Fibroblast of lung (primary cell): Measurements from ENCODE around the gene MKNK1. TPM values are rescaled to one million over a fixed set of nuclear protein-coding genes. Genes with fewer than 3 reads are reported as not detected.

Experiments
- DNase-seq, 2 donors: peaks; one replicate each; pipeline versions ENCODE4 v3.0.0 to v3.0.0-alpha.2; 2010; ENCODE audit warnings: low read depth in 2 of 2
- H2AFZ ChIP-seq: 2 replicates; pipeline ENCODE4 v1.5.1; 2012; ENCODE audit warnings: low read length, control low read depth, inconsistent platforms
- H3K27ac ChIP-seq: 2 replicates; pipeline ENCODE4 v1.5.1; 2011; ENCODE audit warnings: low read length, control low read depth; ENCODE audit not compliant: insufficient read depth
- H3K27me3 ChIP-seq: 2 replicates; pipeline ENCODE4 v1.5.1; 2011; ENCODE audit warnings: mild to moderate bottlenecking, low read length; ENCODE audit not compliant: control insufficient read depth, insufficient read depth
- H3K36me3 ChIP-seq: 2 replicates; pipeline ENCODE4 v1.5.1; 2011; ENCODE audit warnings: low read length; ENCODE audit not compliant: control insufficient read depth, insufficient read depth
- H3K4me1 ChIP-seq: 2 replicates; pipeline ENCODE4 v1.5.1; 2011; ENCODE audit warnings: low read length; ENCODE audit not compliant: control insufficient read depth, insufficient read depth; ENCODE audit errors: extremely low read depth
- H3K4me2 ChIP-seq: 2 replicates; pipeline ENCODE4 v1.5.1; 2011; ENCODE audit warnings: low read length, control low read depth; ENCODE audit not compliant: insufficient read depth; ENCODE audit errors: extremely low read depth
- H3K4me3 ChIP-seq, 4 experiments: fragments of 200-600 bp in 1 of 4; sonication (generic) in 1 of 4; replicated peaks in 1 of 4; 2 replicates each; pipeline ENCODE4 v1.5.1; 2011 to 2016; ENCODE audit warnings: low read length in 4 of 4, low read depth in 3 of 4, mild to moderate bottlenecking in 3 of 4, control low read depth in 2 of 4, inconsistent platforms in 1 of 4, mixed read lengths in 1 of 4; ENCODE audit not compliant: insufficient read depth in 1 of 4; ENCODE audit errors: control extremely low read depth in 1 of 4
- H3K79me2 ChIP-seq: 2 replicates; pipeline ENCODE4 v1.5.1; 2012; ENCODE audit warnings: mild to moderate bottlenecking, low read length, inconsistent platforms; ENCODE audit not compliant: control insufficient read depth, insufficient read depth
- H3K9ac ChIP-seq: 2 replicates; pipeline ENCODE4 v1.5.1; 2011; ENCODE audit warnings: mild to moderate bottlenecking, low read length, control low read depth; ENCODE audit not compliant: insufficient read depth
- H3K9me3 ChIP-seq: 2 replicates; pipeline ENCODE4 v1.5.1; 2012; ENCODE audit warnings: low read depth, low read length; ENCODE audit not compliant: control insufficient read depth, insufficient read depth
- H4K20me1 ChIP-seq: 2 replicates; pipeline ENCODE4 v1.5.1; 2011; ENCODE audit warnings: low read length; ENCODE audit not compliant: control insufficient read depth, insufficient read depth; ENCODE audit errors: extremely low read depth
- EZH2 ChIP-seq: IDR thresholded peaks from 2 replicates; pipeline ENCODE4 v1.5.1; 2012; ENCODE audit warnings: low read length, control low read depth, mild to moderate bottlenecking; ENCODE audit errors: missing control alignments
- polyA plus RNA-seq, 2 donors: library from polyadenylated mRNA; depleted of rRNA in 1 of 2; stranded (reverse) in 1 of 2; unstranded in 1 of 2; fragments of >200 nt; gene quantifications; 2 replicates each; pipeline ENCODE4 v1.2.1, GENCODE V29; 2011 to 2012; ENCODE audit warnings: missing spikeins in 1 of 2
- total RNA-seq: library from RNA; depleted of rRNA; stranded (reverse); fragments of >200 nt; gene quantifications from 2 replicates; pipeline ENCODE4 v1.2.1, GENCODE V29; 2014
- TF ChIP-seq, protein P1 (sequence below), 2 donors: IDR thresholded peaks in 1 of 2; conservative IDR thresholded peaks in 1 of 2; 1 replicate in 1 of 2; 2 replicates in 1 of 2; pipeline ENCODE4 v1.5.1; 2011 to 2012; ENCODE audit warnings: low read length in 2 of 2, control low read depth in 1 of 2, inconsistent platforms in 1 of 2, low read depth in 1 of 2, mild to moderate bottlenecking in 1 of 2

The MKNK1 gene
- total and polyA plus RNA-seq, 2 donors (not counting 1 experiment from before 2014, with no cell fraction given): 22.3 to 33.1 TPM

DNA sequence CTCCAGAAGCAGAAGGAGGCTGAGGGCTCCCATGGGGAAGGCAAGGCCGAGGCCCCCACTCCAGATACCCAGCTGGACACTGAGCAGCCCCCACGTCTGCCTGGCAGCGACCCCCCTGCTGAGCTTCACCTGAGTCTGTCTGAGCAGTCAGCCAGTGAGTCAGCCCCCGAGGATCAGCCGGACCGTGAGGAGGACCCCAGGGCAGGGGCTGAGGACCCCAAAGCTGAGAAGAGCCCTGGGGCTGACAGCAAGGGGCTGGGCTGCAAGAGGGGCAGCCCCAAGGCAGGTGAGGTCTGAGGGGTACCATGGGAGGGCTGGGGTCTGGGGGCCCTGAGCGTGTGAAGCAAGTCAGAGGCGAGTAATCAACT lies 93.1 kb downstream of the MKNK1 start:
- H3K4me2 ChIP-seq: no peak overlapping the region
- H4K20me1 ChIP-seq: no peaks in the 10 kb centered on the region
- no peak for DNase-seq
- no peaks in the 10 kb centered on the region for H3K4me1 ChIP-seq
- H3K9me3 ChIP-seq: no peaks in the 10 kb centered on the region
- H3K27me3 ChIP-seq: peaks cover 12% of the 10 kb centered on the region
- H3K79me2 ChIP-seq: no peaks in the 10 kb centered on the region
- H3K4me3 ChIP-seq: no peak overlapping the region
- TF ChIP-seq, protein P1, sequence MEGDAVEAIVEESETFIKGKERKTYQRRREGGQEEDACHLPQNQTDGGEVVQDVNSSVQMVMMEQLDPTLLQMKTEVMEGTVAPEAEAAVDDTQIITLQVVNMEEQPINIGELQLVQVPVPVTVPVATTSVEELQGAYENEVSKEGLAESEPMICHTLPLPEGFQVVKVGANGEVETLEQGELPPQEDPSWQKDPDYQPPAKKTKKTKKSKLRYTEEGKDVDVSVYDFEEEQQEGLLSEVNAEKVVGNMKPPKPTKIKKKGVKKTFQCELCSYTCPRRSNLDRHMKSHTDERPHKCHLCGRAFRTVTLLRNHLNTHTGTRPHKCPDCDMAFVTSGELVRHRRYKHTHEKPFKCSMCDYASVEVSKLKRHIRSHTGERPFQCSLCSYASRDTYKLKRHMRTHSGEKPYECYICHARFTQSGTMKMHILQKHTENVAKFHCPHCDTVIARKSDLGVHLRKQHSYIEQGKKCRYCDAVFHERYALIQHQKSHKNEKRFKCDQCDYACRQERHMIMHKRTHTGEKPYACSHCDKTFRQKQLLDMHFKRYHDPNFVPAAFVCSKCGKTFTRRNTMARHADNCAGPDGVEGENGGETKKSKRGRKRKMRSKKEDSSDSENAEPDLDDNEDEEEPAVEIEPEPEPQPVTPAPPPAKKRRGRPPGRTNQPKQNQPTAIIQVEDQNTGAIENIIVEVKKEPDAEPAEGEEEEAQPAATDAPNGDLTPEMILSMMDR (conservative IDR thresholded peaks at IDR 0.05 in 1 of 2, IDR thresholded peaks at IDR 0.05 in 1 of 2; ENCODE audit: low read depth in 1 of 2, low read length in 2 of 2): no peak
- TF ChIP-seq EZH2: no peak
- no peak overlapping the region for H2AFZ ChIP-seq
- no peaks in the 10 kb centered on the region for H3K36me3 ChIP-seq
- H3K27ac ChIP-seq: no peak overlapping the region
- H3K9ac ChIP-seq: no peak overlapping the region

- no peaks in the 10 kb centered on the region for H3K79me2 ChIP-seq
- H3K4me1 ChIP-seq: no peaks in the 10 kb centered on the region
- no peak overlapping the region for H3K9ac ChIP-seq
- H4K20me1 ChIP-seq: no peaks in the 10 kb centered on the region
- H3K27ac ChIP-seq: no peak overlapping the region
- H3K36me3 ChIP-seq: no peaks in the 10 kb centered on the region
- no peak overlapping the region for H3K4me2 ChIP-seq
- no peak overlapping the region for H3K4me3 ChIP-seq
- H3K9me3 ChIP-seq: no peaks in the 10 kb centered on the region
- H2AFZ ChIP-seq: no peak overlapping the region
- no peak for DNase-seq
- TF ChIP-seq, protein P1 (conservative IDR thresholded peaks at IDR 0.05 in 1 of 2, IDR thresholded peaks at IDR 0.05 in 1 of 2; ENCODE audit: low read depth in 1 of 2, low read length in 2 of 2): no peak
- no peak for TF ChIP-seq EZH2
- H3K27me3 ChIP-seq: peaks cover 12% of the 10 kb centered on the region
Measured at GRCh38 chr1:46510341-46510997, 93.6 kb downstream of the MKNK1 start.

GRCh38 chr1:46508757-46509156 lies 95.3 kb downstream of the MKNK1 start:
- Histone ChIP-seq H3K4me3 (no peak overlapping the region), H3K4me1 (no peaks in the 10 kb centered on the region), H3K27me3 (peaks cover 4% of the 10 kb centered on the region), H3K9me3 (no peaks in the 10 kb centered on the region), H2AFZ (no peak overlapping the region), H3K79me2 (no peaks in the 10 kb centered on the region), H3K4me2 (no peak overlapping the region), H4K20me1 (no peaks in the 10 kb centered on the region), H3K9ac (no peak overlapping the region), H3K27ac (no peak overlapping the region), H3K36me3 (no peaks in the 10 kb centered on the region)
- TF ChIP-seq, protein P1 (conservative IDR thresholded peaks at IDR 0.05 in 1 of 2, IDR thresholded peaks at IDR 0.05 in 1 of 2; ENCODE audit: low read depth in 1 of 2, low read length in 2 of 2): no peak
- TF ChIP-seq EZH2: no peak
- DNase-seq: peak in 1 of 2 donors; percentile 33

Other genes starting within 250 kb of the MKNK1 start
- 1.7 and 2.1 TPM in 2 replicates for gene FAAH, start 210.0 kb downstream of the MKNK1 start, total RNA-seq
- gene FAAH, start 210.0 kb downstream of the MKNK1 start, polyA plus RNA-seq: 0.27 and 0.61 TPM in 2 replicates
- not detected in 2 replicates for gene DMBX1, start 114.4 kb downstream of the MKNK1 start, total RNA-seq
- gene DMBX1, start 114.4 kb downstream of the MKNK1 start, polyA plus RNA-seq: not detected in 2 replicates
- not detected in 2 replicates for gene KNCN, start 52.6 kb downstream of the MKNK1 start, total RNA-seq
- gene KNCN, start 52.6 kb downstream of the MKNK1 start, polyA plus RNA-seq: not detected in 2 replicates
- 12.1 and 14.9 TPM in 2 replicates for gene MOB3C, start 12.5 kb upstream of the MKNK1 start, total RNA-seq
- 6.6 and 9.1 TPM in 2 replicates for gene MOB3C, start 12.5 kb upstream of the MKNK1 start, polyA plus RNA-seq
- 58.3 and 65.6 TPM in 2 replicates for gene ATPAF1, start 64.1 kb upstream of the MKNK1 start, total RNA-seq
- gene ATPAF1, start 64.1 kb upstream of the MKNK1 start, polyA plus RNA-seq: 72.1 and 81.4 TPM in 2 replicates
- not detected in 2 replicates for gene TEX38, start 67.6 kb upstream of the MKNK1 start, total RNA-seq
- not detected in 2 replicates for gene TEX38, start 67.6 kb upstream of the MKNK1 start, polyA plus RNA-seq
- gene EFCAB14, start 114.8 kb upstream of the MKNK1 start, total RNA-seq: 35.3 and 35.7 TPM in 2 replicates
- gene EFCAB14, start 114.8 kb upstream of the MKNK1 start, polyA plus RNA-seq: 54.3 and 65.0 TPM in 2 replicates
- gene CYP4B1, start 194.8 kb upstream of the MKNK1 start, total RNA-seq: not detected in 2 replicates
- not detected in 2 replicates for gene CYP4B1, start 194.8 kb upstream of the MKNK1 start, polyA plus RNA-seq